ENCODE results near the gene LRPPRC. TPM values are rescaled to one million over a fixed set of nuclear protein-coding genes. Genes with fewer than 3 reads are reported as not detected.

Gene LRPPRC
- total and polyA plus RNA-seq, 9 of the 15 experiments (the other 6 are each of a cell fraction or from before 2014, with no cell fraction given): 41.5 to 214 (median 138) TPM

- POLR2A ChIA-PET: no interaction called here
- TF ChIP-seq UBTF (IDR thresholded peaks at IDR 0.05; ENCODE audit: borderline replicate concordance in 1 of 2, low read depth in 2 of 2, low read length in 2 of 2): no peak
- TF ChIP-seq PATZ1 (CRISPR knock-in tag; IDR thresholded peaks at IDR 0.05; ENCODE audit: borderline replicate concordance): no peak
- no peak for TF ChIP-seq SRSF1 (IDR thresholded peaks at IDR 0.05; ENCODE audit: low read depth, low read length)
- TF ChIP-seq TEAD1 (CRISPR knock-in tag; IDR thresholded peaks at IDR 0.05): no peak
- no peak for TF ChIP-seq CC2D1A (IDR thresholded peaks at IDR 0.05)
- TF ChIP-seq E2F8 (IDR thresholded peaks at IDR 0.05; ENCODE audit: low read depth, partially characterized antibody): no peak
- TF ChIP-seq DIDO1 (tag; IDR thresholded peaks at IDR 0.05; ENCODE audit: low read depth): no peak
- no peak for TF ChIP-seq ZNF780A (CRISPR knock-in tag; IDR thresholded peaks at IDR 0.05)
- TF ChIP-seq ZNF347 (CRISPR knock-in tag; IDR thresholded peaks at IDR 0.05; ENCODE audit: low read depth): no peak
- no TSS peak for BruUV-seq (replicated peaks)
- Histone ChIP-seq H3K27ac (ENCODE audit: extremely low read depth, low read depth, low read length) (no peak overlapping the region), H3K9me3 (replicated peaks; ENCODE audit: control insufficient read depth, insufficient read depth, low read depth, low read length) (no peaks in the 10 kb centered on the region), H3K9ac (ENCODE audit: insufficient read depth in 1 of 2, low read depth in 2 of 2, low read length in 2 of 2) (no peak overlapping the region), H3K9me1 (ENCODE audit: control insufficient read depth, insufficient read depth, low read length) (no peaks in the 10 kb centered on the region), H3K79me2 (ENCODE audit: control insufficient read depth, insufficient read depth, low read length) (no peaks in the 10 kb centered on the region), H4K20me1 (replicated peaks; ENCODE audit: control insufficient read depth, insufficient read depth, low read length) (no peaks in the 10 kb centered on the region), H3K4me1 (replicated peaks in 1 of 2; ENCODE audit: control insufficient read depth in 2 of 2, insufficient read depth in 2 of 2, low read length in 2 of 2) (no peaks in the 10 kb centered on the region; a peak in 2 of 5 replicates), H2AFZ (ENCODE audit: low read depth, low read length) (no peak overlapping the region), H3K36me3 (ENCODE audit: control insufficient read depth, insufficient read depth, low read length) (peaks cover 98% of the 10 kb centered on the region), H3K4me2 (ENCODE audit: insufficient read depth, low read length) (no peak overlapping the region), H3K4me3 (no peak overlapping the region), H3K27me3 (ENCODE audit: control insufficient read depth in 2 of 2, insufficient read depth in 2 of 2, low read length in 2 of 2) (no peaks in the 10 kb centered on the region)
- in situ Hi-C loops (cut with MboI) (no loop called here), intact Hi-C loops (cut with micrococcal nuclease) (no loop called here)
- CTCF ChIA-PET (ENCODE audit: low intra/inter-chr PET ratio): no interaction called here
- no peak for FAIRE-seq
- 96% methylated on average over 1 of the region's 1 CpG for WGBS (ENCODE audit: insufficient coverage, low coverage, missing lambda C conversion rate)
- ATAC-seq: no peak
- no peak for DNase-seq (ENCODE audit: extremely low read depth in 1 of 4, low spot score in 3 of 4)
These were observed 98.9 kb downstream of the LRPPRC start for GRCh38 chr2:43896906-43897305.

All from K562 (cell line).